ENCODE data around the gene SPOP. TPM values are rescaled to one million over a fixed set of nuclear protein-coding genes. Genes with fewer than 3 reads are reported as not detected.

Gene SPOP
- polyA plus RNA-seq, 3 donors from 2014 or later, result 64.9 to 180 (median 105) TPM

DNA sequence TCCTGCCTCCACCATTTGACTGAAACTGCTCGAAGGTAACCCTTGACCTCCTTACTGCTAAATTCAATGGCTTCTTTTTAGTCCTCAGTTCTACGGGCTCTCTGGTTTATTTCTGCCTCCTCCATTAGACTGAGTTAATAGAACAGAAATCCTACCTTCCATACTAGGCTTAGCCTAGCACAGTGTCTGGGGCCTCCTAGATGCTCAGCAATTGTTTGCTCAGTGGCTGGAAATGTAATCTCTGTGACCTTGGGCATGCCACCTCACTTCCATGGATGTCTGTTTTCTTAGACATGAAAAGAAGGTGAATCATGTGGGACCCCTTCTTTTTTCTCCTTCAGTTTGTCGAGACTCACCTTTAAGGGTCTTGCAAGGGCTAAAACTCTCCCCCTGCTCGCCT is 82.6 kb downstream of the SPOP start:
- Mint-ChIP-seq H3K27ac (no peak overlapping the region), H3K27me3 (ENCODE audit: low read depth in 3 of 3) (peaks cover 0 to 2% (median 0%) of the 10 kb centered on the region in 3 donors), H3K9me3 (no peaks in the 10 kb centered on the region), H3K4me1 (no peaks in the 10 kb centered on the region), H3K36me3 (peaks cover 10 to 44% (median 39%) of the 10 kb centered on the region in 3 donors), H3K4me3 (no peak overlapping the region)
- DNase-seq, result no peak

DNA sequence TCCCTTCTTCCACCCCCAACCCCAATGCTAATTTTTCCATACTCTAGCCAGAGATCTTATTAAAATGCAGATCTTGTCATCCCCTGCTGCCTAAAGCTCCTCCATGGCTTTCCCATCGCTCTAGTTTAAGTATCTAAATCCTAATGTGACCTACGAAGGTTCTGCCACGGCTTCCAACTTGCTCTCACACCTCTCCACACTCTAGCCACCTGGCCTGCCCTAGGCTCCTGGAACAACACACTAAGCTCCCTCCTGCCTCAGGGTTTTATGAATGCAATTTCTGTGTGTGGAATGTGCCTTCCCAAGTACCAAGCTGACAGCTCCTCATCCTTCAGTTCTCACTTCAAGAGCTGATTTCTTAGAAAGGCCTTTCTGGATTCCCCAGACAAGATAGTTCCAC is 85.6 kb downstream of the SPOP start:
- no peak for DNase-seq
- Mint-ChIP-seq H3K27me3 (ENCODE audit: low read depth in 3 of 3) (no peaks in the 10 kb centered on the region), H3K36me3 (peaks cover 10 to 19% (median 18%) of the 10 kb centered on the region in 3 donors), H3K9me3 (no peaks in the 10 kb centered on the region), H3K4me1 (no peaks in the 10 kb centered on the region), H3K4me3 (no peak overlapping the region), H3K27ac (peak overlapping the region in 1 of 6 donors; percentile 12)

DNA sequence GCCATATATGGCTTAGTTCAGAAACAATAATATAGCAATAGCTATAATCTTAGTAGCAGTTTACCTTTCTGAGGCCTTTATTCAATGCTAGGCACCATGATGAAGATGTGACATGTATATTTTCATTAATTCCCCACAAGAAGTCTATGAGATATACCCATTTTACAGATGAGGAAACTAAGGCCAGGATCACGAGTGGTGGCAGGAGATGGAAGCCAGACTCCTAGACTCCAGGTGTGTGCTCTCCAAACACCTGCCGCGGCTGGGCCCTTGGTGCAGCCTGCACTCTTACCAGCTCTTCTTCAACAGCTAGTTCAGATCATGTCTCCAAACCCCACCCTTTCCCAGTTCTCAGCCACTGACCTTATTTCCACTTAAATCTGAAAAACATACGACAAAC is 87.0 kb downstream of the SPOP start:
- no peaks in the 10 kb centered on the region for H3K27me3 Mint-ChIP-seq (ENCODE audit: low read depth in 3 of 3)
- peaks cover 4 to 14% (median 11%) of the 10 kb centered on the region in 3 donors for H3K36me3 Mint-ChIP-seq
- H3K27ac Mint-ChIP-seq, result no peak overlapping the region

DNA sequence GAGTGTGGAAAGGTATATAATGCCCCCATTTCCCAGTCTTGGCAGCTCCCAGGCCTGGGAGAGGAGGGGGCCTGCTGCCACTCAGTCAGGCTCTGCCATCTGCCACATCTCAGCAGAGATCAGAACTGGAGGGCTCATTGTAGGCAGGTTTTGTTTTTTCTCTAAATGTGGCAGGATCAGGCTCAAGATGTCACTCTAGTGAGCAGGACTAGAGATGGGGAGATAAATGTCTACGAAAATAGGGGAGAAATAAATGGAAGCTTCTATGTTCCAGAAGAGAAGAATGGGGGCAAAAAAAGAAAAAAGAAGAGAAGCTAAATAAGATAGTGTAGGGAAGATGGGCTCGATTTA is 88.3 kb downstream of the SPOP start:
- Mint-ChIP-seq H3K9me3 (no peaks in the 10 kb centered on the region), H3K4me3 (no peak overlapping the region), H3K27ac (peak overlapping the region in 2 of 6 donors; percentile 1 to 36), H3K27me3 (ENCODE audit: low read depth in 3 of 3) (peaks cover 0 to 3% (median 0%) of the 10 kb centered on the region in 3 donors), H3K4me1 (no peaks in the 10 kb centered on the region), H3K36me3 (peaks cover 4 to 14% (median 11%) of the 10 kb centered on the region in 3 donors)
- no peak for DNase-seq

More for the DNA sequence above, 87.0 kb downstream of the SPOP start:
- DNase-seq, result no peak
- no peak overlapping the region for H3K4me3 Mint-ChIP-seq
- H3K4me1 Mint-ChIP-seq, result no peaks in the 10 kb centered on the region
- no peaks in the 10 kb centered on the region for H3K9me3 Mint-ChIP-seq

DNA sequence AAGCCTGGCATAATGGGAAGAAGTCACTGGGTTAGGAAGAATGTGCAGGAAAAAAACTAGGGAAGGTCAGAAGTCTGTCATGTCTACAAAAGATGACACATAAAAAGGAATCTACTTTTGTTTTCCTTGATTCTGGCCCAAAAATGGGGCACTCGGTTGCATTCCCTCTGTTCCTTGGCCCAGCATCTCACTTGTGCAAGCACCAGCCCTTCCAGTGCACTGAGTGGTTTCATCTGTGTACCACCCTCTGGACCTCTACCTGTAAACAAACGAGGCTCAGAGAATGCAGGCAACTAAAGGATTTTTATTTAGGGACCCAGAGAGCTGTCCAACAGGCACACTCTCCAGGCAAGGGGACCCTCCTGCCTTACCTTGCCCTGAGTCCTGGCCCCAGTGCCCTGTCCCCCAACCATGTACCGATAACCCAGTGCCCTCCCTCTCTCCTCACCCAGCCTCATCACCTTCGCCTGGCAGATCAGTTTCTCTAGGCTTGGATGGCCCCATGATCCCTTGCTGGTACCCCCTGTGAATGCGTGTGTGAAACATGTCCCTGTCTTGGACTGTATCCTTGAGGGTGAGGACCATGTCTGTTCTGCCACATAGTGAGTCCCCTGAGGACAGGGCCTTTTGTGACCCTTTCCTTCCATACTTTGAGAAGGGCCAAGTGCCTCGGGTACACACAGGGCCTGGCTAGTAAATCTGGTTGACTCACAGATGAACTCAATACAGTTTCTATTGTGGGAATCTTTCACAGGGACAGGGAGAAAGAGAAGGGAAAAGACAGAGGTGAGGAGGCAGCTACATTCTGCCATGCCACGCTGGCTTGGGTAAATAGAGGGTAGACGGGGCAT is 88.9 kb downstream of the SPOP start:
- no peak for DNase-seq
- H3K27me3 Mint-ChIP-seq (ENCODE audit: low read depth in 3 of 3), result peaks cover 0 to 3% (median 0%) of the 10 kb centered on the region in 3 donors
- peak overlapping the region in 4 of 6 donors; percentile 1 to 47 (median 24) for H3K27ac Mint-ChIP-seq
- no peaks in the 10 kb centered on the region for H3K4me1 Mint-ChIP-seq
- no peaks in the 10 kb centered on the region for H3K9me3 Mint-ChIP-seq
- no peak overlapping the region for H3K4me3 Mint-ChIP-seq
- peaks cover 4 to 14% (median 11%) of the 10 kb centered on the region in 3 donors for H3K36me3 Mint-ChIP-seq

DNA sequence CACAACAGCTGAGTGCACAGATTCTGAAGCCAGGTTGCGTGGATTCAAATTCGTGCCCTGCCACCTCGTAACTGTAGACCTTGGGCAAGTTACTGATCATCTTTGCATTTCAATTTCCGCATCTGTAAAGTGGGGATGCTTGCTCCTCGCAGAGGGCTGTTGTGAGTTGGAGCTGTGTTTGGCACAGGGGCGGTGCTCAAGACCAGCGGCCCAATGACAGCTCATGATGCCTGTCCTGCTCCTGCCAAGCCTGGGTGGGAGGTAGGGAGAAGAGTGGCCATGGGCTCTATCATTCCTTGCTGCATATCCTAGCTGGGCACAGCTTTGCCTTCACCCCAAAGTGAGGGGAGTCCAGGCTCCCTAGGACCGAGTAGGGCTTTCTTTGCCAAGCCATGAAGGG is 89.6 kb downstream of the SPOP start:
- Mint-ChIP-seq H3K9me3 (no peaks in the 10 kb centered on the region), H3K27ac (no peak overlapping the region), H3K36me3 (peaks cover 4 to 14% (median 11%) of the 10 kb centered on the region in 3 donors), H3K27me3 (ENCODE audit: low read depth in 3 of 3) (peaks cover 0 to 3% (median 0%) of the 10 kb centered on the region in 3 donors), H3K4me1 (no peaks in the 10 kb centered on the region), H3K4me3 (no peak overlapping the region)
- no peak for DNase-seq

DNA sequence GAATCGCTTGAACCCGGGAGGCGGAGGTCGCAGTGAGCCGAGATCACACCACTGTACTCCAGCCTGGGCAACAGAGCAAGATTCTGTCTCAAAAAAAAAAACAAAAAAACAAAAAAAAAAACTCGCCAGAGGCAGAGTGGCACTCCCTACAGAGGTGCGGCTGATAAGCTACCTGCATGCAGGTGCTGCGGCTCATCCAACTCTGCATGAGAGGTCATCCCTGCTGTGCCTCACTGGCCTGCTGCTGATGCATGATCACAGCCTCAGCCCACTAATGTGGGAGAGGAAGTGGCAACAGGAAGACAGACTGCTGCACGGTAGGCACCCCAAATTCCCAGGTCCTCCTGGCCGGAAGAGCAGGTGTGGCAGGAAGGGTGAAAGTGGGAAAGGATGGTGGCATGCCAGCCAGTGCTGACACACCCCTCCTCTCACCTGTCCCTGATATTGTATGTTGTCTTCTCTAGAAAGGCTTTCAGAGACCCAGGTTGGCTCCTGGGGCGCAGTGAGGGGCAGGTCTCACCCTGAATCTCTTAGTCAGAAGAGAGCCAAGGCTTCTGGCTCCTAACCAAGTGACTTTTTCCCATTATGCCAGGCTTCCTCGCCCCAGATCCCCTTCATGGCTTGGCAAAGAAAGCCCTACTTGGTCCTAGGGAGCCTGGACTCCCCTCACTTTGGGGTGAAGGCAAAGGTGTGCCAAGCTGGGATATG is 90.4 kb downstream of the SPOP start:
- Mint-ChIP-seq H3K36me3 (peaks cover under 1 to 10% (median 7%) of the 10 kb centered on the region in 3 donors), H3K27ac (no peak overlapping the region), H3K27me3 (ENCODE audit: low read depth in 3 of 3) (peaks cover 0 to 5% (median 0%) of the 10 kb centered on the region in 3 donors), H3K4me3 (no peak overlapping the region), H3K9me3 (no peaks in the 10 kb centered on the region), H3K4me1 (no peaks in the 10 kb centered on the region)
- DNase-seq, result no peak

DNA sequence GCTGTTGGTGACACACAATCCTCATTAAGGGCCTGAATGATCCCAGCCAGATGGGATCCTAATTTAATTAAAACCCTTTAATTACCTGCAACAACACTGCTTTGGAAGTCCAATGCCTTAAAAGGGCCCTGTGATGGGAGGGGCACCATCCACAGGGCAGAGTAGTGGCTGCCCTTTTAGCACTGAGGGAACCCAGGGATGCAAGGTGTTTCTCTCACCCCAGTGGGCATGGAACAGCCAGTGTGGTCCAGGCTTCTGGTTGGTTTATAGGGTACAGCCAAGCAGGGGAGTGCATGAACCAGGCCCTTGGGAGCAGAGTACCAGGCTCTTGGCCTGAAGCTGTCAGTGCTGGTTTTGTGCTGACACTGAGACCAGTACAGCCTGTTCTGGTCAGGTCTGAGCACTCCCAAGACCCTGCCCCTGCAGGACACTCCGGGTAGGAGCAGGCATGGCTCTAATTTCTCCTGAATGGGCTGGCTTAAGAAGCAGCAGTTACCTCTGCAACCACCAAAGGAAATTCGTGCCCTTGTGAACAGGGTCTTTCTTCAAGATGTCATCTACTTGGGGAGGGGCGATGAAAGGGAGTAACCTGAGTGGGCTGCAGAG is 92.4 kb downstream of the SPOP start:
- Mint-ChIP-seq H3K4me3 (no peak overlapping the region), H3K27me3 (ENCODE audit: low read depth in 3 of 3) (peaks cover under 1 to 8% (median 2%) of the 10 kb centered on the region in 3 donors), H3K4me1 (no peaks in the 10 kb centered on the region), H3K27ac (no peak overlapping the region), H3K36me3 (no peaks in the 10 kb centered on the region), H3K9me3 (no peaks in the 10 kb centered on the region)
- no peak for DNase-seq

DNA sequence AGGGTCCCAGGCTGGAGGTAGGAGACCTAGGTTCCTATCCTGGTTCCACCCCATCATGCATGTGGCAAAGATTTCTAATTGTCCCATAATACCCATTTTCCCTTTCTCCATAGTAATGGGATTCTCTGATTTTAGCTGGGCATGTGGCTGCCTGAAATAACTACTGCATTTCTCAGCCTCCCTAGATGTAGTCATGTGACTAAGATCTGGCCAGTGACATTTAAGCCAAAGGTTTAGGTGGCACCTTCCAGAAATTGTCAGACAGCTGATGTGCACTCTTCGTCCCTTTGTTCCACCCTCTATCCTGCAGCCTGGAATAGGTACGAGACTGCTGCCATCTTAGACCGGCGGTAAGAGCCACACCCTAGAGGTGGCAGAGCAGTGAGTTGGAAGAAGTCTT is 94.0 kb downstream of the SPOP start:
- H3K27me3 Mint-ChIP-seq (ENCODE audit: low read depth in 3 of 3), result peaks cover 2 to 8% (median 3%) of the 10 kb centered on the region in 3 donors
- no peaks in the 10 kb centered on the region for H3K36me3 Mint-ChIP-seq
- no peak for DNase-seq
- no peaks in the 10 kb centered on the region for H3K9me3 Mint-ChIP-seq
- H3K4me3 Mint-ChIP-seq, result no peak overlapping the region
- H3K4me1 Mint-ChIP-seq, result no peaks in the 10 kb centered on the region
- no peak overlapping the region for H3K27ac Mint-ChIP-seq

DNA sequence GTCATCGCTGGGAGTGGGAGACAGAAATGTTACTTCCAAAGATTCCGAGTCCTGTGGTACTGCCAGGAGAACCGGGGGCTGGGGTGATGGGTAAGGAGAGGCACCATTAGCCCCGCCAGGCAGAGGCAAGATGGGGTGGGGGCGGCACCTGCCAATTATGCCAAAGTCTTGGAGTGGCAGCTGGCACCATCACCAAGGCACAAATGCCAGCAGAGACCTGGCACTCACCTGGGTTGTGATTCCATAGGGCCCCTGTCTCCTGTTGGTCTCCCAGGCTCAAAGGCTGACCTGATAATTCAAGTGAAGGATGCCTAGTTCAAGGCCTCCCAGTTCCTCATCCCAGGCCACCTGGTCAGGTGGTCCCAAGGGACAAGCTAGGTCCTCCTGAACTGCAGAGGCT is 94.7 kb downstream of the SPOP start:
- Mint-ChIP-seq H3K4me3 (no peak overlapping the region), H3K9me3 (no peaks in the 10 kb centered on the region), H3K27ac (no peak overlapping the region), H3K36me3 (no peaks in the 10 kb centered on the region), H3K4me1 (no peaks in the 10 kb centered on the region), H3K27me3 (ENCODE audit: low read depth in 3 of 3) (peaks cover 2 to 8% (median 3%) of the 10 kb centered on the region in 3 donors)
- DNase-seq, result no peak

DNA sequence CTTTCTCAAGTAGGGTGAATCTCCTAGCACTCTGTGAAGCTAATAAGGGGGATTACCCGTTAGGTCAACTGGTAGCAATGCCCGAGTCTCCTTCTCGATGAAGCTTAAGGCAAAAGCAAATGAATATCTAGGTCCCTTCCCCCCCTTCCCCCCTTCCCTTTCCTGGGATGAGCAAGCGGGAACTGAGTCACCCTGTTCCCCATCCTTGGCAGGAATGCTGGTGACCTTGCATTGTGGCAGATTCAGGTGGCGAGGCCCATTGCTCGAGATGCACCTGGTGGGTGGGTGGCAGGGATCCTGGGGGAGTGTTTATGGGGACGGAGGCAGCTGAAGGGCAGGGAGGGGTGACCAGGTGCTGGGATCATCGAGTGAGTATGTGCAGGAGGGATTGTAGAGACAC is 95.1 kb downstream of the SPOP start:
- DNase-seq, result no peak
- Mint-ChIP-seq H3K9me3 (no peaks in the 10 kb centered on the region), H3K36me3 (no peaks in the 10 kb centered on the region), H3K27me3 (ENCODE audit: low read depth in 3 of 3) (peaks cover 3 to 9% (median 5%) of the 10 kb centered on the region in 3 donors), H3K27ac (no peak overlapping the region), H3K4me1 (no peaks in the 10 kb centered on the region), H3K4me3 (no peak overlapping the region)

DNA sequence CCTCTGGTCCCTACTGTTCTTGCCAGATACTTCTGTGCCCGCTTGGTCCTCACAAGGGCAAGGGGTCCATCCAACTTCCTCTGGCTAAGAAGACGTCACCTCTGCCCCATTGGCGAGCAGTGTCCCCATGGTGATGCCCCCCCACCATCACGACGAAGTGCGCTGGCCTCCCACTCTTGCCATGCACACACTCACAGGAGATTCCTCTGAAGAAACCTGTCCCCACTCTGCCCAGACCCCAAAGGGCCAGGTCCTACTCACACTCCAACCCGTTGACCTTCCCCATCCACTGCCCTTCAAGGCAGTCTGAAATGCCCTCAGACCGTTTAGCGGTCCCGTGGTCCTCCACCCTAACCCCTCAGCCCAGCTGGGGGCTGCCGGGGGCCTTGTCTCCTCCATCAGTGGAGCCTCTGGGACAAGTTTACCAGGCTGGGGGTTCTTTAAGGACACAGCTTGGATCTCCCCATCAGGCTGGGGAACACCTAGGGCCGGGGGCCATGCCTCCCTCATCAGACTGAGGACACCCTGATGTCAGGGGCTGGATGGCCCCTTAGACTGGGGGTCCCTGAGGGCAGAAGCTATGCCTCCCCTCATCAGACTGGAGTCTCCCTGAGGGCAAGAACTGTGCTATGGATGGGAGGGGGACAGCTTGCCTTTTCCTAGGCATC is 95.7 kb downstream of the SPOP start:
- Mint-ChIP-seq H3K27me3 (ENCODE audit: low read depth in 3 of 3) (peaks cover 6 to 12% (median 9%) of the 10 kb centered on the region in 3 donors), H3K4me3 (no peak overlapping the region), H3K36me3 (no peaks in the 10 kb centered on the region), H3K4me1 (peaks cover 0 to 2% of the 10 kb centered on the region in 2 donors), H3K9me3 (no peaks in the 10 kb centered on the region), H3K27ac (no peak overlapping the region)
- DNase-seq, result no peak

DNA sequence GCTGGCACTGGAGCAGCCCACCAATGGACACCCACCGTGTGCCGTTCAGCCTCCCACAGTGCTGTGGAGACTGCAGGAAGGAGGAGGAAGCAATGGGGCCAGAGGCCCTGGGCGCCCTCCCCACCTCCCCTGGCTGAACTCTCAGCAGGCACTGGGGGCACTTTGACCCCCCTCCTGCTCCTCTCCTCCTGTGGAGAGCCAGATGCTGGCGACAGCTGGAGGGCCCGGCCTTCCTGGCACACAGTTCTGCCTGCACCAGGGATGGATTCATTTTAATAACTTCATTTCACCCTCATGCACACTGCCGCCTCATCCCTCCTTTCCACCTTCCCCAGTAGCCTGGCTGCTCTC is 96.3 kb downstream of the SPOP start:
- no peaks in the 10 kb centered on the region for H3K36me3 Mint-ChIP-seq
- H3K27me3 Mint-ChIP-seq (ENCODE audit: low read depth in 3 of 3), result peaks cover 9 to 12% (median 10%) of the 10 kb centered on the region in 3 donors
- H3K4me1 Mint-ChIP-seq, result peaks cover 0 to 5% of the 10 kb centered on the region in 2 donors
- no peaks in the 10 kb centered on the region for H3K9me3 Mint-ChIP-seq
- DNase-seq, result no peak
- H3K4me3 Mint-ChIP-seq, result no peak overlapping the region
- H3K27ac Mint-ChIP-seq, result no peak overlapping the region
